Mucosa of gallbladder (tissue), 1 donor: Measurements from ENCODE around the gene ARTN. TPM values are rescaled to one million over a fixed set of nuclear protein-coding genes. Genes with fewer than 3 reads are reported as not detected.

Experiments used
- DNase-seq: peaks from one replicate; pipeline ENCODE4 v3.0.0-alpha.2; 2020; ENCODE audit warnings: low spot score
- total RNA-seq: library from RNA; stranded (reverse); gene quantifications from one replicate; pipeline ENCODE4 v1.2.1, GENCODE V29; 2021
- donor health status: DM: no; HTN: no; CAD: no.

Gene ARTN
- total RNA-seq, 1 donor from 2014 or later: 2.1 TPM

GRCh38 chr1:43947061-43947873 is 13.7 kb downstream of the ARTN start:
- DNase-seq: no peak

GRCh38 chr1:43947874-43948437 is 14.4 kb downstream of the ARTN start:
- no peak for DNase-seq

GRCh38 chr1:43949678-43950077 is 16.1 kb downstream of the ARTN start:
- peak; percentile 34 for DNase-seq

DNA sequence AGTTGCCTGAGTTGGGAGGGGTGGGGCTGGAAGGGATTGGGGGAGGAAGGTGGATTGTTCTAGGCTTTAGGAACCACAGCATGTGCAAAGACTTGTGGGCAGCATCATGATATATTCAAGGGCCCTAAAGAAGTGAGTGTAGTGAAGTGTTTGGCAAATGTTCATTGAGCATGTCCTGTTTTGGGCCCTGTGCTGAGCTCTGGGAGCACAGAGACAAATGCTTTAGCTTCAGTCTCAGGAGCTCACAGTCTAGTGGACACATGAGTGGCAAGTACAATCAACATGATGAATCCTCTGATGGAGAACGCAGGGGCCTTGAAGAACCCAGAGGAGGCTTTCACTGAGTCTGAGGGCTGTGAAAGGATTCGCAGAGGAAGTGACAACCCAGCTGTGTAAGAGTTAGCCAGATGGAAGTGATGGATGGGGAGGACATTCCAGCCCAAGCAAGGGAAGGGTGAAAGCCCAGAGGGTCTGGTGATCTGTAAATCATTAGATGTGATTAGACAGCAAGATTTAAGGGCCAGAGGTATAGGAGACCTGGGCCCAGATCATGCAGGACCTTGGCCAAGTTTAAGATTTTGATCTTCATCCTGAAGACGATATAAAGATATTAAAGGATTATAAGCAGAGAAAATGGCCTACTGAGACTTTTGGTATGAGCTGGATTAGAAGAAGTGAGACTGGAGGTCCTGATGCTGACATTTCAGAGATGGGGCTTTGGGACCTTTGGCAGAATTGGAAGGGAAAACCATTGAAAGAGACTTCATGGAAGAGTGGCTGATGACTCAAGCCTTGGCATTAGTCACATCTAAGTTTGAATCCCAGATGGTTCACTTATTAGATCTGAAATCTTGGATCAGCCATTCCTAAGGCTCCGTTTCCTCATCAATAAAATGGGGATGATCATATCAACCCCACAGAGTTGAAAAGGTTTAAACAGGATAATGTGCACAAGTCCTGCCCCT is 17.7 kb downstream of the ARTN start:
- no peak for DNase-seq

DNA sequence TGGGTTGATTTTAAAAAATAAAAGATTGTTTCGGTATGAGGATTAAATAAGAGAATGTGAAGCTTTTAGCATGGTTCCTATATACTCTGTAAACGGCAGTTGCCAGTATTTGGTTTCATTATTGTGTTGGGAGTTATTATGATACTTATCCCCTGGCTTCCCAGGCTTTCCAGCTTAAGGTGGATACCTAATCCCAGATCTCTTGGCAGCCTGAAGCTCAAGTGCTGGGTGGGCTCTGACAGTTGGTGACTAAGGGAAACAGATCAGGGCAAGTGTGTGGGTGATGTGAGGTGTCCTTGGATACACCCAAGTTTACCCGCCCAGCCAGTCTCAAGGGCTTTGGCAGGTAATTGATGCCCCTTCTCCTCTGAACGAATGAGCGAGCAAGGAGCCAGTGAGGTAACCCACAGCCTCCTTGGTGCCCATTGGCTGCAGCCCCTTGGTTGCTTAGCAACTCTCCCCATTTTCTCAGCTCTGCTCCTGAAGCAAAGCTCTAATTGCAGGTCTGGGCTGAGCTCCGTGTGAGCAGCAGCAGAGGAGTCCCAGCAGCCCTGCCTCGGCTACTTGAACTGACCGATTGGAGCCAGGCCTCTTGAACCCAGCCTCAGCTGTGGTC is 19.2 kb downstream of the ARTN start:
- DNase-seq: no peak

- DNase-seq: no peak
Measured at GRCh38 chr1:43953361-43953760, 19.8 kb downstream of the ARTN start.

DNA sequence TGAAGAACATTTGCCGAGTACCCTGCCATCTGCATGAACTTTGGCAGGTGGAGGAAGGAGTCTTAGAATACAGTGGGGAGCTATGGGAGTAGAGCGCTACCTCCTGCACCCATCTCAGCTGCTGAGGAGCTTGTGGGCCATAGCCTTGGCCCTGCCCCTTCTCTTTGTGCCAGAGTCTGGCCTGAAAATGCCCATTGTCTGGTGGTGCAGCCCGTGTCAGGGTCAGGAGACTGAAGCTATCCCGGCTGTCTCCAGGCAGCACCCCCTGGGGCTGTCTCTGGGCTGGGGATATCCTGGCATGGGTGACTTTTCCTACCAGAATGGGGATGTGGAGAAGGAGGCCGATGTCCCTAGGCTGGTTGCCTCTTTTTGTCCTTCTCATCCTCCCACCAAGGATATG is 20.4 kb downstream of the ARTN start:
- no peak for DNase-seq

DNA sequence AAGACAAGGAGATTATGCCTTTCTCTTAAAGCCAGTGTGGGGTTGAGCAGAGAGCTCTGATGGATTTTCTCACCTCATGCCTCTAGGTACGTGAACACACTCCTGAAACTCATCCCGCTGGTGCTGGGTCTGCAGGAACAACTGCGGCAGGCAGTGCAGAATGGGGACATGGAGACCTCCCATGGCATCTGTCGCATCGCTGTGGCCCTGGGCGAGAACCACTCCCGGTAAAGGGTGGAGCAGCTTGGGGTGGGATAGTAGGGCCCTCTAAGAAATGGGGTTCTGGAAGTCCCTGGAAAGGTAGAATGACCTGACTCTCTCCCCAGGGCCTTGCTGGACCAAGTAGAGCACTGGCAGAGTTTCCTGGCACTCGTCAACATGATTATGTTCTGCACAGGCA is 22.6 kb downstream of the ARTN start:
- DNase-seq: no peak

DNA sequence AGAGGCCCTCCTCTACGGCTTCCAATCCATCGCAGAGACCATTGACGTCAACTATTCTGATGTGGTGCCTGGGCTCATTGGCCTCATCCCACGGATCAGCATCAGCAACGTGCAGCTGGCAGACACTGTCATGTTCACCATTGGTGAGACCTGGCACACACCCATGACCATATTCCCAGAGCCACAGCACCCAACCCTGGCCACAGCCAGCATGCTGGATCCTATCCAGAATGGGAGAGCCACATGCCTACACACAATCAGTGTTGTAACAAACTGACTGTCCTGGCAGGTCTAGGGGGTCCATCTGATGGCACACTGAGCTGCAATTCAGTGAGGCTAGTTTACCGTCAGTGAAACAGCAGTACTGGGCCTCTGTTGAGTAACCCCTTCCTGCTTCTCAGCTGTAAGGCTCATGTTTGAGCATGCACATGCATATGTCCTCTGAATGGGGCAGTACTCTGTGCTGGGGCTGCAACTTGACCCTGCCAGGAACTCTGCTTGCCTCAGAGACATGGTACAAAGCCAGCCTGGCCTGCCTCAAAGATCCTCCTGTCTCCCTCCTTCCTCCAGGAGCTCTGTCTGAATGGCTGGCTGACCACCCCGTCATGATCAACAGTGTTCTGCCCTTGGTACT is 23.9 kb downstream of the ARTN start:
- no peak for DNase-seq

DNA sequence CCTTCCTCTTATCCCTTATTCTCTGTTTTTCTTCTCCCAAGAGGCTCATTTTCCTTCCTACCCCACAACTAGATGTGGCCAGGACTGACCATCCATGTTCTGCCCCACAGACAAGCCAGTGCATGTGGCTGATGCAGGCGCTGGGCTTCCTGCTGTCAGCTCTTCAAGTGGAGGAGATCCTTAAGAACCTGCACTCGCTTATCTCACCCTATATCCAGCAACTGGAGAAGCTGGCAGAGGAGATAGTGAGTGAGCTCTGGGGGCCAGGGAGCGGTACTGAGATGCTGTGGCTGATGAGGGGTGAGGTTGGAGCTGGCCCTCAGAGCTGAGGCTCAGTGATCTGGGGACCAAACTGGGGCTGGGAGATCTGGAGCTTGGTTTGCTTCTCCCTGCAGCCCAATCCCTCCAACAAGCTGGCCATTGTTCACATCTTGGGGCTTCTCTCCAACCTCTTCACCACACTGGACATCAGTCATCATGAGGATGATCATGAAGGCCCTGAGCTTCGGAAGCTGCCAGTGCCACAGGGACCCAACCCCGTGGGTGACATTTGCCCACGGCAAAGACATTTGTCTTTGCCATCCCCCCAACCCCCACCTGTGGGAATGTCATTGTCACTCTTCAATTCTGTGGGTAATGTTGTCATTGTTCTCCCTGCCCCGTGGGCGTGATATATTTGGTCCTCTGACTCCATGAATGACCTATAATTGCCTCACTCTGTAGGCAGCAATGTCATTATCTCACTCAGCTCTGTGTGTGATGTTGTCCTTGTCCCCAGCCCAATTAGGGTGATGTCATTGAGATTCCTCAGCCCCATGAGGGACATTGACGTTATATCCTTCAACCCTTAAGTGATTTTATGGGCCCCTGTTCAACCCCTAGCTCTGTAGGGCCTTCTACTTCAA is 25.0 kb downstream of the ARTN start:
- no peak for DNase-seq

- DNase-seq: no peak
Measured at GRCh38 chr1:43960798-43961197, 27.2 kb downstream of the ARTN start.

GRCh38 chr1:43961692-43962091 is 28.1 kb downstream of the ARTN start:
- no peak for DNase-seq

GRCh38 chr1:43962324-43962723 is 28.7 kb downstream of the ARTN start:
- DNase-seq: no peak

DNA sequence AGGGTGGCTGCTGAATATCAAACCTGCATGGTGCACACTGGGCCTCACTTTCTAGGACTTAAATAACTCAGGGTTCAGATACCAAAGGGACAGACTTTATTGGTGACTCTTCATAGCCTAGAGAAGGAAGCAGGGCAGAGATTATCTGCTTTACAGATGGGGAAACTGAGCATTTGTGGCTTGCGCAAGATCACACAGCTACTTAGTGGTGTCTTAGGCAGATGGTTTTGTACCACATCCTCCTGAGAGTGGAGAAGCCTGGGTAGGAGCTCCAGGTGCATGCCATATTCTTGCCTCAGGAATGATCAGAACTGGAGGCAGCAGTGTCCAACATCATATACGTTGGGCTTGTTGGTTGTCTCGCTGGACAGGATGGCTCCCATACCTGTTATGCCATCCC is 29.4 kb downstream of the ARTN start:
- DNase-seq: no peak

- DNase-seq: no peak
Measured at GRCh38 chr1:43963890-43964289, 30.3 kb downstream of the ARTN start.

DNA sequence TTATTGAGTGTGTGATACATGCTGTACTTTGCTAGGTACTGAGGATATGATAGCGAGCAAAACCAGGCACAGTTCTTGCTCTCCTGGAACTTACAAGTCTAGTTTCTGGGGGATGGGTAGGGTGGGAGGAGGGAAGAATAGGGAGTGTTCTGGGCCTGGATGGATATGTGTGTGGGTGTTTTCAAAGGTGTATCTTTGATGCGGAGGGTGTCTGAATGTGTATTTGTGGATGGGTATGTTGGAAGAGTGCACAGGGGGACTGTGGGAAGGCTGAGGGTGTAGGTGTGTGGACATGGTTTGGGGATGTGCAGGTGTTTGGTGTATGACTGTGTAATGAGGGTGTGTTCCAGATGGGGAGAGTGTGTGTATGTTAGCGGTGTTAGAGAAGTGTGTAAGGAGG is 31.7 kb downstream of the ARTN start:
- DNase-seq: no peak

DNA sequence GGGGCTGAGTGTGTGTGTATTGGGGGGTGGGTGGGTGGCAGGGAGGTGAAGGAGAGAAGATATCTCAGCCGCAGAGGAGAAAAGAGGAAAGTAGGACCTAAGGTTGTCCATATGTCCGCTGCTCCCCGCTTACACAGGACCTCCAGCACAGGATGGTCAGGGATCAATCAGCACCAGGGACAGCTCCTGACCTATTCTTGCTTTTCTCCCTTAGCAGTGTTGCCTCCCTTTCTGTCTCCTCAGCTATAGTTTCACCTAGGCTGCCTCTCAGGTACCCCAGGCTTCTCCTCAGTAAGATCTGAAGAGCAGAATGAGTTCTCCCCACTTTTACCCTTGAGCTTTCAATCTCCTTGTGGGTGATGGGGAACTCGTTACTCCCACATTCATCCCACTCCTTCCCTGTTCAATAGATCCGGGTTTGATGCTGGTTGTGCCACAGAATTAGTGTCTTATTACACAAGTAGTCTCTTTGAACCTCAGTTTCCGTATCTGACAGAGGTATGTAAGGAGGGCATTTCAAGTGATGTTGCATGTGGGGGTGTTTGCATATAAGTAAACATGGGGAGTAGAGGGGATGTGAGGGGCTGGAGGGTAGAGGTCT is 34.8 kb downstream of the ARTN start:
- no peak for DNase-seq

- DNase-seq: no peak
Measured at GRCh38 chr1:43969416-43969745, 35.8 kb downstream of the ARTN start.

- DNase-seq: peak; percentile 97
Measured at GRCh38 chr1:43969746-43970466, 36.3 kb downstream of the ARTN start, which contains the start of gene DPH2. Gene DPH2 (plus strand): TSS chr1:43970010. CDS start chr1:43970176, 166 bp downstream.
